Sciatic nerve (tissue), 2 donors: ENCODE data around the gene ZNF438. TPM values are rescaled to one million over a fixed set of nuclear protein-coding genes. Genes with fewer than 3 reads are reported as not detected.
A peak's percentile ranks its signal among the peaks of the same experiment; 100 is the strongest.

ENCODE experiments used
- ATAC-seq: fragments of 200-7000 bp; cut with Tn5 transposase; one replicate; pipeline ENCODE4 v1.9.1; 2020; ENCODE audit warnings: mild to moderate bottlenecking, moderate library complexity
- DNase-seq: peaks from one replicate; pipeline ENCODE4 v3.0.0-alpha.2; 2020; ENCODE audit warnings: low spot score
- intact Hi-C: fragments of 100-400 bp; cut with DNase I; formaldehyde crosslinking; loops from one replicate; pipeline ENCODE4 v1.14.2; 2022
- total RNA-seq: library from RNA; stranded (reverse); fragmentation: NEBNext Ultra II Directional; extraction: Animal tissue kit (Norgen Biotek cat#: 25700); gene quantifications from one replicate; pipeline ENCODE4 v1.2.1, GENCODE V29; 2021
- donor health status: DM: no; HTN: no; CAD: no.
- donor health status: DM: no; HTN: no; CAD: no.

ZNF438 gene
- total RNA-seq, 1 donor from 2014 or later = 15.3 TPM

GRCh38 chr10:30842185-30842584, 189.5 kb downstream of the ZNF438 start:
- ATAC-seq = peak; percentile 7
- no peak for DNase-seq
- intact Hi-C loops = no loop called here

GRCh38 chr10:30840395-30841050, 191.1 kb downstream of the ZNF438 start:
- ATAC-seq (peak; percentile 35), DNase-seq (no peak)
- intact Hi-C loops = no loop called here

GRCh38 chr10:30839652-30840051, 192.0 kb downstream of the ZNF438 start:
- intact Hi-C loops = no loop called here
- no peak for ATAC-seq
- no peak for DNase-seq

- intact Hi-C loops = no loop called here
- ATAC-seq (no peak), DNase-seq (no peak)
These were observed 195.3 kb downstream of the ZNF438 start for GRCh38 chr10:30836406-30836805.

- intact Hi-C loops = no loop called here
- no peak for ATAC-seq
- DNase-seq = no peak
These were observed 196.5 kb downstream of the ZNF438 start for GRCh38 chr10:30835146-30835545.

- intact Hi-C loops = no loop called here
- no peak for DNase-seq
- ATAC-seq = peak; percentile 39
These were observed 197.0 kb downstream of the ZNF438 start for GRCh38 chr10:30834651-30835050.

GRCh38 chr10:30834153-30834552, 197.5 kb downstream of the ZNF438 start:
- ATAC-seq (no peak), DNase-seq (no peak)
- intact Hi-C loops = no loop called here

- intact Hi-C loops = no loop called here
- ATAC-seq (no peak), DNase-seq (no peak)
These were observed 198.1 kb downstream of the ZNF438 start for GRCh38 chr10:30833628-30833970.

GRCh38 chr10:30832749-30833627, 198.7 kb downstream of the ZNF438 start:
- ATAC-seq = no peak

GRCh38 chr10:30832001-30832748, 199.5 kb downstream of the ZNF438 start:
- ATAC-seq = no peak
- intact Hi-C loops = no loop called here
- DNase-seq = no peak

More at GRCh38 chr10:30832749-30833627, 198.7 kb downstream of the ZNF438 start:
- no peak for DNase-seq
- intact Hi-C loops = no loop called here

GRCh38 chr10:30831426-30831825, 200.2 kb downstream of the ZNF438 start:
- ATAC-seq = no peak
- no peak for DNase-seq
- intact Hi-C loops = no loop called here

GRCh38 chr10:30830315-30831230, 201.1 kb downstream of the ZNF438 start:
- intact Hi-C loops = no loop called here
- DNase-seq (no peak), ATAC-seq (no peak)

- no peak for ATAC-seq
- DNase-seq = no peak
- intact Hi-C loops = no loop called here
These were observed 201.8 kb downstream of the ZNF438 start for GRCh38 chr10:30829901-30830300.

GRCh38 chr10:30828680-30829079, 203.0 kb downstream of the ZNF438 start:
- DNase-seq = no peak
- intact Hi-C loops = no loop called here
- no peak for ATAC-seq

- ATAC-seq (peak; percentile 54), DNase-seq (no peak)
- intact Hi-C loops = no loop called here
These were observed 203.5 kb downstream of the ZNF438 start for GRCh38 chr10:30828164-30828563.

- intact Hi-C loops = no loop called here
- peak; percentile 60 for ATAC-seq
- DNase-seq = no peak
These were observed 204.0 kb downstream of the ZNF438 start for GRCh38 chr10:30827531-30828120.

- DNase-seq (no peak), ATAC-seq (no peak)
- intact Hi-C loops = no loop called here
These were observed 205.0 kb downstream of the ZNF438 start for GRCh38 chr10:30826679-30827078.

- no peak for ATAC-seq
- DNase-seq = no peak
- intact Hi-C loops = no loop called here
These were observed 206.2 kb downstream of the ZNF438 start for GRCh38 chr10:30825495-30825894.
